ENCODE measurements around the gene FAAP100. TPM values are rescaled to one million over a fixed set of nuclear protein-coding genes. Genes with fewer than 3 reads are reported as not detected.
A peak's percentile ranks its signal among the peaks of the same experiment; 100 is the strongest.

The FAAP100 gene
- total and polyA plus RNA-seq, 9 donors: 0.77 to 29.1 (median 25.0) TPM

DNA sequence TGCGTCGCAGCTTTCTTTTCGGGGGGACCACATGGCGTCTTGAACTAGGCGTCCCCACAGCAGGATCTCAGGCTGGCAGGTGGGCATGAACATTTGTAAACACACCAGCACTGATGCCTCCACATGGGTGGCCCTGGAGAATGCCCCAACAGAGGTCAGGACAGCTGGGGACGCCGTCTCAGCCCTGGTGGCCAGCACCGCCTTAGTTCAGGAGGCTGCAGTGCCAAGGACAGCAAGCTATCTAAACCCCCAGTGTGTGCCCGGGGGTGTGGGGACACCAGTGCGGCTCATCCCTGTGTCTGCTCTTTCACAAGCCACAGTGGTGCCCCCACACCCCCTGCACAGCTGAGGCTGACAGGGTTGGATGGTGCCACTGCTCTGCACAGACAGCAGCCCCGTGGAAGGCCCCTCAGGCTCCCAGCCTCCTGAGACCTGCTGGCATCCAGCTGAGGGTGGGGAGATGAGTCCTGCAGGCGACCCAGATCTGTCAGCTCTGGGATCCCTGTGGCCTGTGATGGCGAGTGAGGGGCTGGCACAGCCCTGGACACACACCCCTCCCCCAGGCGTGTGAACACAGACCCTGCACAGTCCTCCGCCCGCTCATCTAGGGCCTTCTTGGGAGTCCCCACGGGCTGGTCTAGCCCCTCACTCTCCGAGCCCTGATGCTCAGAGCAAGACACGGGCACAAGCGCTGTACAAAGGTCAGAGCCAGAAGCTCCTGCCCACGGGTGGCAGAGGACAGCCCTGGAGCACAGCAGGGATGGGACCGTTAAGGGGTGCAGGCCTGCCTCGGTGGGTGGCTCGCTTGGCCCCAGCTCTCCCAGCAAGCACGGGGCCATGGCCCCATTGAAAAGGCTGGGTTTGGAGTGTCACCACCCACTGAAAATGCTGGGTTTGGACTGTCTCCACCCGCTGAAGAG, 13.2 kb downstream of the FAAP100 start:
- TF ChIP-seq, protein P1, sequence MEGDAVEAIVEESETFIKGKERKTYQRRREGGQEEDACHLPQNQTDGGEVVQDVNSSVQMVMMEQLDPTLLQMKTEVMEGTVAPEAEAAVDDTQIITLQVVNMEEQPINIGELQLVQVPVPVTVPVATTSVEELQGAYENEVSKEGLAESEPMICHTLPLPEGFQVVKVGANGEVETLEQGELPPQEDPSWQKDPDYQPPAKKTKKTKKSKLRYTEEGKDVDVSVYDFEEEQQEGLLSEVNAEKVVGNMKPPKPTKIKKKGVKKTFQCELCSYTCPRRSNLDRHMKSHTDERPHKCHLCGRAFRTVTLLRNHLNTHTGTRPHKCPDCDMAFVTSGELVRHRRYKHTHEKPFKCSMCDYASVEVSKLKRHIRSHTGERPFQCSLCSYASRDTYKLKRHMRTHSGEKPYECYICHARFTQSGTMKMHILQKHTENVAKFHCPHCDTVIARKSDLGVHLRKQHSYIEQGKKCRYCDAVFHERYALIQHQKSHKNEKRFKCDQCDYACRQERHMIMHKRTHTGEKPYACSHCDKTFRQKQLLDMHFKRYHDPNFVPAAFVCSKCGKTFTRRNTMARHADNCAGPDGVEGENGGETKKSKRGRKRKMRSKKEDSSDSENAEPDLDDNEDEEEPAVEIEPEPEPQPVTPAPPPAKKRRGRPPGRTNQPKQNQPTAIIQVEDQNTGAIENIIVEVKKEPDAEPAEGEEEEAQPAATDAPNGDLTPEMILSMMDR (IDR thresholded peaks at IDR 0.05): no peak
- TF ChIP-seq POLR2A (IDR thresholded peaks at IDR 0.05) (no peak), EP300 (IDR thresholded peaks at IDR 0.05) (no peak)
- intact Hi-C loops (cut with DNase I): no loop called here

GRCh38 chr17:81537856-81538555, 14.1 kb downstream of the FAAP100 start:
- Histone ChIP-seq H3K27ac (no peak overlapping the region), H3K27me3 (no peaks in the 10 kb centered on the region), H3K4me3 (no peak overlapping the region), H3K4me1 (ENCODE audit: insufficient read depth) (peaks cover 2% of the 10 kb centered on the region), H3K36me3 (no peaks in the 10 kb centered on the region), H3K9me3 (no peaks in the 10 kb centered on the region)
- intact Hi-C loops (cut with DNase I): no loop called here
- no peak for DNase-seq
- TF ChIP-seq, protein P1 (IDR thresholded peaks at IDR 0.05): no peak
- TF ChIP-seq POLR2A (IDR thresholded peaks at IDR 0.05) (no peak), EP300 (IDR thresholded peaks at IDR 0.05) (no peak)
- 46 to 61% (median 56%) methylated on average over 23 to 26 of the region's 26 CpGs for WGBS, 3 donors

More for the DNA sequence above, 13.2 kb downstream of the FAAP100 start:
- Histone ChIP-seq H3K4me1 (ENCODE audit: insufficient read depth) (peaks cover 2% of the 10 kb centered on the region), H3K27ac (no peak overlapping the region), H3K4me3 (no peak overlapping the region), H3K27me3 (no peaks in the 10 kb centered on the region), H3K9me3 (no peaks in the 10 kb centered on the region), H3K36me3 (no peaks in the 10 kb centered on the region)
- no peak for DNase-seq
- 83 to 86% (median 84%) methylated on average over 26 of the region's 26 CpGs for WGBS, 3 donors

DNA sequence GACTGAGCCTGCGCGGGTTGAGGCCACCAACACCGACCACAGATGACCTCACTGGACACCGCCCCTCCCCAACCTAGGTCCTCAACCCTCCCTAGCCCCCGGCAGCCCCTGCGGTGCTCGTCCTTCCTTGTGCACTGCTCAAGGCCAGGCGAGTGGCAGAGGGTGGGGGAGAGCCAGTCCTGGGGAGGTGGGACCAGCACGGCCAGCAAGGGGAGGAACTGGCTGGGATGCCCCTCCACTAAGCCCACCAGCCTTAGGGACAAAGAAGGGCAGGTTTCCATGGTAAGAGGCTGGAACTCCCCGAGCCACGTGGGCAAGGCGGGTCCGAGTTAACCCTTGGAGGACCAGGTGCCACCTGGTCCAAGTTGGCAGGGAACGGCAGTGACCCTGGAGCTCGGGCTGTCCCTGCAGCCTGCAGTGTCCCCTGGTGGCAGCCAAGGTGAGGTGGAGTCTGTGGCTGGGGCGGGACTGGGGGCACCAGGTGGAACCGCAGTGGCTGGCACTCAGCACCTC, 14.8 kb downstream of the FAAP100 start:
- peaks cover 2% of the 10 kb centered on the region for H3K4me1 ChIP-seq (ENCODE audit: insufficient read depth)
- no peak for DNase-seq
- H3K36me3 ChIP-seq: no peaks in the 10 kb centered on the region
- no peak overlapping the region for H3K4me3 ChIP-seq
- TF ChIP-seq, protein P1 (IDR thresholded peaks at IDR 0.05): peak in 1 of 3 donors; percentile 44
- TF ChIP-seq EP300 (IDR thresholded peaks at IDR 0.05): no peak
- H3K9me3 ChIP-seq: no peaks in the 10 kb centered on the region
- intact Hi-C loops (cut with DNase I): no loop called here
- 5 to 15% (median 9%) methylated on average over 11 to 17 of the region's 17 CpGs for WGBS, 3 donors
- no peak overlapping the region for H3K27ac ChIP-seq
- no peaks in the 10 kb centered on the region for H3K27me3 ChIP-seq

All from ovary (tissue), 9 donors.